GM20431 (cell line): ENCODE measurements around the gene DPAGT1.
"Not testable (repeated sequence)": the region's sequence is repeated elsewhere in the genome, so short reads cannot be mapped to it uniquely, and the experiment has no call there.

Experiments used
- in situ Hi-C: fragments of 300-500 bp; cut with MseI, MboI; formaldehyde crosslinking; loops from one replicate; pipeline ENCODE4 v1.15.0; 2020; ENCODE audit warnings: low sequenced_read_pairs; ENCODE audit not compliant: unreplicated experiment

Gene DPAGT1

GRCh38 chr11:119116601-119117000 is 14.9 kb upstream of the DPAGT1 start:
- in situ Hi-C loops: no loop called here

GRCh38 chr11:119116235-119116594 is 14.6 kb upstream of the DPAGT1 start:
- in situ Hi-C loops: no loop called here

- in situ Hi-C loops: no loop called here
Measured at GRCh38 chr11:119115484-119116234, 14.0 kb upstream of the DPAGT1 start.

GRCh38 chr11:119114351-119114750 is 12.7 kb upstream of the DPAGT1 start:
- in situ Hi-C loops: no loop called here

- in situ Hi-C loops: no loop called here
Measured at GRCh38 chr11:119113716-119114115, 12.1 kb upstream of the DPAGT1 start.

- in situ Hi-C loops: no loop called here
Measured at GRCh38 chr11:119112314-119113020, 10.8 kb upstream of the DPAGT1 start.

- in situ Hi-C loops: no loop called here
Measured at GRCh38 chr11:119111361-119111925, 9.8 kb upstream of the DPAGT1 start.

- in situ Hi-C loops: no loop called here
Measured at GRCh38 chr11:119110439-119110838, 8.8 kb upstream of the DPAGT1 start.

GRCh38 chr11:119109843-119110242 is 8.2 kb upstream of the DPAGT1 start:
- in situ Hi-C loops: no loop called here

GRCh38 chr11:119108857-119109221 is 7.2 kb upstream of the DPAGT1 start:
- in situ Hi-C loops: no loop called here

- in situ Hi-C loops: no loop called here
Measured at GRCh38 chr11:119108146-119108856, 6.6 kb upstream of the DPAGT1 start.

GRCh38 chr11:119107538-119108145 is 6.0 kb upstream of the DPAGT1 start:
- in situ Hi-C loops: no loop called here

- in situ Hi-C loops: no loop called here
Measured at GRCh38 chr11:119106564-119107537, 5.2 kb upstream of the DPAGT1 start, which contains the start of gene C2CD2L. Gene C2CD2L, plus strand, starts transcription at chr11:119107344. Its CDS starts 398 bp downstream, at chr11:119107742.

- in situ Hi-C loops: no loop called here
Measured at GRCh38 chr11:119103793-119104192, 2.1 kb upstream of the DPAGT1 start.

- in situ Hi-C loops: not testable (repeated sequence)
Measured at GRCh38 chr11:119103161-119103664, 1.6 kb upstream of the DPAGT1 start.

GRCh38 chr11:119100994-119101758 is 477 bp downstream of the DPAGT1 start:
- in situ Hi-C loops: no loop called here

- in situ Hi-C loops: no loop called here
Measured at GRCh38 chr11:119100246-119100970, 1.2 kb downstream of the DPAGT1 start.

GRCh38 chr11:119099711-119100110 is 1.9 kb downstream of the DPAGT1 start:
- in situ Hi-C loops: no loop called here
